HG03025 (cell line): ENCODE results near the gene PCGF2.

ENCODE experiments used
- ATAC-seq: cut with Tn5 transposase; IDR thresholded peaks from one replicate; pipeline ENCODE4 v1.9.1; 2021; ENCODE audit warnings: mild to moderate bottlenecking, moderate library complexity; ENCODE audit not compliant: unreplicated experiment, low FRiP score

Gene PCGF2

DNA sequence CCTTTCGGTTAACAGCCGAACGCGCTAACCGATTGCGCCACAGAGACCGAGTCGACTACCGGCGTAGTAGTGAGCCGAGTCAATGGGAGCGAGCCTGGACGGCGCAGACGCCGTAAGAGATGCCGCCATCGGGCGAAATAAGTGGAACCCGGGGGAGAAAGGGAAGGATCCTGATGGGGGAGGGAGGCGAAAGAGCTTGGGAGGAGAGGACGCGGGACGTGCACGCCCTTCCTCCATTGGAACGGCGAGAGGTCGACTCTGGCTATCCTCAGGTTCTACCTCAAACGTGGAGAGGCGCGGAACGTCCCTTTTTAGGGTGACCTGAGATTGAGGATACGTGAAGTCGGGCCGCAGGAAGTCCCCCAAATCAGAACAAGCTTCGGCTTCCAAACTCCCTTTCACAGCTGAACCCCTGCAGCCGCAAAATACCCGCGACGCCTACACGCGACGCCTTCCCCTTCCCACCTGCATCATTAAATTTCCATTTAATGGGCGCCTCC, 3.7 kb upstream of the PCGF2 start:
- peak; percentile 12 for ATAC-seq

DNA sequence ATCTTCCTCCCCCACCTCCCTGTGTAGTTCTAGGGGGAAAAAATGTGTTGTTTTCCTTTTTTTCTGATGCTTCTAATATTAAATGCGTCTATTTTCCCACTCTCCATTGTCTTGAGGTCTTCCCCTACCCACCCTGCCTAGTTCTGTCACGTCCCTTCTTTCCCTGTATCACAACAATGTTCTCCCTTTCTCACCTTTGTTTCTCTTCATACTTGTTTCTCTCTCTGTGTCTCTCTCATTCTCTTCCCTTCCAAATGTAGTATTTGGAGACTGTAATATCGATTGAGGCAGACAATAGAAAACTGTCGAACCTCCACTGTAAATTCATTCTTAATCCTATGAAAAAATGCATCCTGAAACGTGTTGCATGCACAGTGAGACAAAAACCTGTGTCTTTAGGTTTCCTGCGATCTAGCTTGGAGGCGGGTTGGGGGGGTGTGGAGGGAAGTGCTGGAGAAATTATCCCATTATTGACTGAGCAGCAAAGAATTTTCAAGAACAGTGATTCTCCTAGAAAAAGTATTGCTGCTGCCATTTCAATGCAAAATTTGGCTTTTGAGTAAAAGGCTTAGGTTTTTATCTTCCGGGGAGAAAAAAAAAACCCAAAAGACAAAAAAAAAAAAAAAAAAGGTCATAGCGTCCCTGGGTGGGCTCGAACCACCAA, 3.1 kb upstream of the PCGF2 start:
- ATAC-seq = no peak

DNA sequence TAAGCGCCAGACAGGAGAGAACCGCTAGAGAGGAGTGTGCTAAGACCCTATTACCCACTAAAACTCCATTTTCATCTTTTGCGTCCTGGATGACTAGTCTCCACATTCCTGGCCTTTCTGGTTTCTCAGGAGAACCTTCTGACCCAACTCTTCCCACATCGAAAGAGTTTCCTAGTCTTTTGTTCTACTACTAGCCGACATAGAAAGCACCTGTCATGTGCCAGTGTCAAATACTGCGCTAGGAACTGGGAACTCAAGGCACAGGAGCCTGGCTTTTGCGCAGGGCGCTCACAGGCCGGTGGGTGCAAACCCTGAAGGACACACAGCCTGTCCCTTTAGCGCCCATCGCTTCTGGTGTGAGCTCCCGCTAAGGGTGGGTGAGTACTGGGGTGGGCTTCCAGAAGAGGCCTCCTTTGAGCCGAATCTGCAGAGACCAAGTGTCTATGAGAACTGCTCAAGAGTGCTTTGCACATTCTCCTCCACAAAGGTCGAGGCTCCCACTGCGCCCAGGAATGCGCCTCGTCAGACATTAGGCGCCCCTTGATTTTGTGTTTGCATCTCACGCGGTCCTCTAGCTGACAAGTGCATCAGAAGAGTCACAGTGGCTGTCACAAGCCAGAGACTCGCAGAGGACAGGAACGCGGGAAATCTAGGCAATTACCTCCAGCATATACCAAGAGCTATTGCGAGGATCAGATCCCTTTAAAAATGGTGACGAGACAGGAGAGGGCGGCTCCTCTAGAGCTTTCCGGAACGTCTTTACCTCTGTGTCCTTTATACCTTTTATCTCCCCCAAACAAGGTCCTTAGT, 2.4 kb upstream of the PCGF2 start:
- ATAC-seq = no peak

DNA sequence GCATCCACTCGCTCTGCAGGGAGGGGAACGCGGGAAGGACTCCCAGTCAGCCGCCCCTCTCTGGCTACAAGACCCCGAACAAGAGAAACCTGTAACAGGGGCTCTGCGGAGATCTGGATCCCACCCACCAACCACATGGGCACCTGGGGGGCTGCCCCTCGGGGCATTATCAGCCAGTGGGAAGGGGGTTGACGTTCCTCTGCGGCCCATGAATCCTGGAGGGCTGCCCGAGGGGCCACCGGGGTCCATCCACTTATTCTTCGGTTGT, 1.8 kb upstream of the PCGF2 start:
- ATAC-seq = no peak

DNA sequence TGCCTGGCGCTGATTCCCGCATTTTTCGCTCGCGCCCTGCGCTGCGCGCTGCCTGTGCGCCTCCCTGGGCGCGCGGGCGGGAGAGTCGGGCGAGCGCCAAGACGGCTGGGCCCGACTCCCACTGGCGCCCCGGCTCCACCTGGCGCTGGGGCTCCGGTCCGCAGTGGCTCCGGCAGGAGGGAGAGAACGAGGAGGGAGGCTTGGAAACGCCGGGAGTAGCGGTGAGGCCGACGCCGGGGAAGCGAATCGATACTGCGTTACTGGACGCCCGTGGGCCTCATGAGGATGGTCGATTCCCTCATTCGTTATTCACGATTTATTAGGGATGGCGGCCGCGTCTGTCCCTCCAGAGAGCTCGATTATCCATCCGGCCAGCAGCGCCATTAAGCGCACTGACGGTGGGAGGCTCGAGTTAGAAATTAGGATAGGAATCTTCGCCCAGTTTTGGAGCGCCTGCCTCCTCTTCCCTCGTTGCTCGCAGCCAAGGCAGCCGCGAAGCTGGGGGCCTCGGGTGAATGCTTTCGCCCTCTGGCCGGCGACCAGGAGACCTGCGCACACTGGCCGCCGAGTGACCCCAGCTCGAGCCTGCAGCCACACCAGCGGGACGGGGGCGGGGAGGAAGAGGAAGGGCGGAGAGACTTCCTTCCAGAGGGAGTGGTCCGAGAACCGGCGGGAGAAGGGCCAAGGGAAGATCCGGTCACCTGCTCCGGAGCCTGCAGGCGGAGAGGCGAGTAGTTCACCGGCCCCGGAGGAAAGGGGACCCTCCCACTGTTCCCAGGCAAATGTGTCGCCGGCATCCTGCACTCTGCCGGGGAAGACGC, 1.3 kb upstream of the PCGF2 start:
- ATAC-seq = no peak

- ATAC-seq = no peak
Measured at GRCh38 chr17:38748892-38749222, 721 bp upstream of the PCGF2 start.

DNA sequence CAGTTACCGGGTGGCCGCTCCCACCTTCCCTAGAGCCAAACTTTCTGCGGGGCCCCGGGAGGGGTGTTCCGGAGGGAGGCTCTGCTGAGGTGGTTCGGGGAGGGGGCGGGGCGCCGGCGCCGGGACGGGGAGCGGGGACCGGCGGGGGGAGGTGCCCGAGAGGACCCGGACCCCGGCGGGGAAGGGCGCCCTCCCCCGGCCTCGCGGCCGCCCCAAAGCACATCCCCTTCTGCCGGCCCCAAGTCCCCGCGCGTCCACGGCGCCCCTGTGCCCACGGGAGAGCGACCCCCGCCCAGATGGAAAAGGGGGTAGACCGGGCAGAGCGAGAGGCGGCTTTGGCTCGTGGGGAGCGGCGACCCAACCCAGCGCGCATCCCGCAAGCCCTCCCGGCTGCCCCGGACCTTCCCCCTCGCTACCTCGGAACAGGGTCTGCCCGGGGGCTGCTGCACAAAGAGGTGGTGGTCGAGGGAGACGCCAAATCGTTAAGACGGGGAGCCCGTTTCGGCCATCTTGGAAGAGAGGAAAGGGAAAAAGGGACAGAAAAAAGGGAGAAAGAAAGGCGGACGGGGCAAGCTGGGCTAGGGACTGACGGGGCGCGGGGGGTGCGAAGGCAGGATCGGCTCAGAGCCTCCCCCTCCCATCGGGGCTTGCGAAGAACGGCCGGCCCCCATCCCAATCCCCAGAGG, 530 bp downstream of the PCGF2 start:
- no peak for ATAC-seq

DNA sequence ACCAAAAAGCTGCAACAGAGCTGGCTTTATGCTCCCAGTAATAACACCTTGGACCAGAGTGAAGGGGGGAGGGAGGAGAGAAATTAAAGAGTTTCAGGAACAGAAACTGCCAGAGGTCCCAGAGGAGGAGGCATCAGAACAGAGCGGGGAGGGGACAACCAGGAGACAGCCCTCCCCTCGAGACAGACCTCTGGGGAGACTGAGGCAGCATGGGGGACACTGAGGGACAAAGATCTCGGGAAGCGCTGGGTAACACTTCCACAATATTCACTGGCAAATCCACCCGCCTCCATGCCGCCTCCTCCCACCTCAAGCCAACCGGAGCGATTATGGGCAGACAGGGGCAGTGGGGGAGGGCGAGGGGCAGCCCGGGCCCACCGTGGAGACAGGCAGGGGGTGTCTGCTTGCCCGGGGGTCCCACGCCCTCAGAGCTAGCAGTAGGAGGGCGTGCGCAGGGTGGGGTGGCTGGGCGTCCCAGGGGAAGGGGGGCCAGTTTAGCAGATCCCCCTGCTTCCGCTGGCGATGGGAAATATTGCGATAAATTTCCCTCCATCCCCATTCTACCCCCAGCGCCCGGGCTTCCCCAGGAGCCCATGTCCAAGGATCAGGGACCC, 1.2 kb downstream of the PCGF2 start:
- ATAC-seq = no peak

- no peak for ATAC-seq
Measured at GRCh38 chr17:38746004-38746848, 1.9 kb downstream of the PCGF2 start.

- ATAC-seq = no peak
Measured at GRCh38 chr17:38745545-38745944, 2.6 kb downstream of the PCGF2 start.

DNA sequence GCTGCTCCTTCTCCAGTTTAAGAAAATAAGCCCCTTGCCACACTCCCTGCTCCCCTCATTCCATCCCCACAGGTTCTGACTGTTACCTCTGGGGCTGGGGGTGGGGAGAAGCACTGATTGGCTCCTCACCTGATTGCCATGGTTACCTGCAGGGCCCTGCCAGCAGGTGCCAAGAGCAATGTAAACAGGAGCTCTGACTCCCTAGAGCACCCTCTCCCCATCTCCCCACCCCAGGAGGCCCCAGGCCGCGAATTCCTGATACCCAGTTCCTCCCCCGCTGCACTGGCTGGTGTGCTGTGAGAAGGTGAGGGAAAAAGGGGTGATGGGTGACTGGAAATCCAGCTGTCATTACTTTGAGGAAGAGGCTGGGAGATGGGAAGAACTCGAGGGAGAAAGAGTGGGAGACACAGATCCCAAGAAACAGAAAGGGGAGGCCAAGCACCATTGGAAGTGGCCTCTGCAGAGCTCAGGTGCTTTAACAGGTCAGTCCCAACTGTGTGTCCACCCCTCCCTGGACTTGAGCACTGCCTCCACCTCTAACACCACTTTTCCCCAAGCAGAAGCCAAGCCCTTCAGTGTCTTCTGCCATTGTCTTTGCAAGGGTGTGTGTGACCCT, 4.5 kb downstream of the PCGF2 start:
- ATAC-seq = no peak

DNA sequence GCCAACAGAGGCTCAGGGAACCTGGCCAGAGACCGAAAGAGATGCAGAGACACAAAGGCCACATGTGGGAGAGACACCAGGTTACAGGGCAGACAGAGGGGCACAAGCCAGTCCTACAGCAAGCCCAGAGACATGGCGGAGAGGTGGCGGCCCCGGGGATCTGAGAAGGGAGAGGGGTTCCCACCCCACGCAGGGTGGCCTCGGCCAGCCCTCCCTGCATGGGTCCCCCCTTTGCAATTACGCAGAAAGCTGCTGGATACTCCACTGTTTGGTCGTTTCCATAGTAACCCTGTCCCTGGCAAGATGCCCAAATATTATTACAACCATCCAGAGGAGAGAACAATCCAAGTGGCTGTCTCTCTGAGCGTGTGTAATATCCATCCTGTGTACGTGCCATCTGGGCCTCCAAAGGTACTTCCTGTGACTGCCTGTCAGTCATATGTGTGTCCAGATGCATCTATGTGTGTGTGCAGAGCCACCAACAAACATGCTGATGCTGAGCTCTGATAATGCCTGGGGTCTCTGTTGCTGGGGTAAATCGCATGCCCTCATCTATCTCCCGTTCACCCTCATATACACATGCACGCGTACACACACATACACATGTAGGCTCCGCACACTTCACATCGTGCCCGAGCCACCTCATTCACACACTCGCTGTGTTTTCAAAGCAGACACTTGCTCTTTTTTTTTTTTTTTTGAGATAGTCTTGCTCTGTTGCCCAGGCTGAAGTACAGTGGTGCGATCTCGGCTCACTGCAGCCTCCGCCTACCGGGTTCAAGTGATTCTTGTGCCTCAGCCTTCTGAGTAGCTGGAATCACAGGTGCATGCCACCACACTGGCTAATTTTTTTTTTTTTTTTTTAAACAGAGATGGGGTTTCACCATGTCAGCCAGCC, 5.5 kb downstream of the PCGF2 start:
- no peak for ATAC-seq

GRCh38 chr17:38741921-38742410, 6.2 kb downstream of the PCGF2 start:
- ATAC-seq = no peak

DNA sequence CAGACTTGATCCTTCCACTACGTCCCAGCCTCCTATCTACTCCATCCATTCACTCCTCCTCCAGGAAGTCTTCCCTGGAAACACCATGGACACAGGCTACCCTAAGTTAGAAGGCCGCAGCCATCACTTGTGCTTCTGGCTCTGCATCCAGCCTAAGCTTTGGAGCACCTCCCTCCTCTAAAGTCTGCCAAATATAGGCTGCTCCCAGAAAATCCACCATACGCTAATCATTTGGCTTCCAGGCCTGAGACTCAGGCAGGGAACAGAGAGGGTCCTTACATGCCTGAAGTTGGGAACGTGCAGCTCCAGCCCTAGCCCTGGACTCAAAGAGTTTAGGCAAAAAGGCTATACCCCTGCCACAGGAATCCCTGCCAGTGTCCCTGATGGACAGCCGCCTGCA, 6.7 kb downstream of the PCGF2 start:
- ATAC-seq = no peak

DNA sequence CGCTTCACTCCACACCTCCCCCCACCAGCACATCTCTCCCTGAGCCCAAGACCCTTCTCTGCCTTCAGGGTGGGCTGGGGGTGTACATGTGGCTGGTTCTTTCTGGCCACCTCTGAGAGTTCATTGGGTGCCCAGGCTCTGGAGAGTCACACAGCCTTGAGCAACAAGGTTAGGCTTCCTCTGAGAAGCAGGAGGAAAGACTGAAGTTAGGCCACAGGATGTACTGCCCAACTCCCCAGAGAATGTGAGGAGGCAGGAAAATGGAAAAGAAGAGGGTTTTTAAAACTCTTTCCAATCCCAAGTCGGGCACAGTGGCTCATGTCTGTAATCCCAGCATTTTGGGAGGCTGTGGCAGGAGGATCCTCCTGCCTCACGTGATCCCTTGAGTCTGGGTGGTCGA, 7.3 kb downstream of the PCGF2 start:
- no peak for ATAC-seq

DNA sequence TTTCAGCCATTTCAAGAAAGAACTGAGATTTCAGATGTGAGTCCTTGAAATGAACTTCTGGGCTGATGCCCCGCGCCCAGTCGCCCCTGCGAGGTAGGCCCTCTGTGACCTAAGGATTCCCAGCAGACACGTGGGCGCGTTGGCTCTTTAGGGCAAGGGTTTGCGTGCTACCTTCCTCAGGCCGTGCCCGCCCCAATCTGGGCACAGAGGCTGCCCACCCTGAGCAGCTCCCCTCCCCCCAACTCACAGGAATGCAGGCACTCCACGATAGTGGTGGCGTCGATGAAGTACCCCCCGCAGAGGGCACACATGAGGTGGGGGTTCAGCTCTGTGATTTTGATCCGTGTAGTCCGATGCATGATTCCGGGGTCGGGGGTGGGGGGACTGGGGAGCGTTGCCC, 8.1 kb downstream of the PCGF2 start:
- no peak for ATAC-seq

DNA sequence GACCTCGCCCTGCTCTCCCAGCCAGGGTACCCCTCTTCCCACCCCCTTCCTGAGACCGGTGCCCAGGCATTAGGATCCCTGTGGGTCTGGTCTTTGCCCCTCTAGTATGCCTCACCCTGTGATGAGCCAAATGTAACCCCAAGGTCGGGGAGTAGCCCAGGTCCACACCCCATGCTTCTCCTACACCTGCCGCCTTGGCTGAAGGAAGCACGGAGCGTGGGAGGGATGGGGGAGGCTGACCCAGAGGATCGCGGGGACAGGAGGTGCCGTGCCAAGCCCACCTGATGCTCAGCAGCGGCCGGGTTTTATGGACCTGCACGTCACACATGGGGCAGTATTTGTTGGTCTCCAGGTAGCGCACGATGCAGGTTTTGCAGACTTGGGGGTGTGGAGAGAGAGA, 8.8 kb downstream of the PCGF2 start:
- no peak for ATAC-seq

DNA sequence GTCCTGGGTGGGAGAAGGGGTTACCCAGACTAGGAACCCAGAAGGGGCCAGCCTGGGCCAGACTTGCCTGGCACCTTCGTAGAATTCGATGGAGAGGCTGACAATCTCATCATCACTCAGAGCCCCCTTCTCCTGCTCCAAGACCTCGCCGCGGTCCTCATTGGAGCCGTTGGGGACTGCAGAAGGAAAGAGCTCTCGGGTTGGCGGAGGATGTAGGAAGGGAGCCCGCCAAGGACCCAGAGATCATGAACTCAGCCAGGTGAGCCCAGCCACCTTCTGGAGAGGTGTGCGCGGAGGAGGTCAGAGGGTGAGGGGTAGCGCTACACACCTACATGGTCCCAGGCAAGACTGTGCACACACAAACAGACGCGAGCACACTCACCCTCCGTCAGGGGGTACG, 9.4 kb downstream of the PCGF2 start:
- no peak for ATAC-seq
